Glomerular visceral epithelial cell (primary cell): ENCODE measurements around the gene ERBB4.
"Not testable (repeated sequence)": the region's sequence is repeated elsewhere in the genome, so short reads cannot be mapped to it uniquely, and the experiment has no call there.

Experiments used
- DNase-seq: peaks from one replicate; pipeline ENCODE4 v3.0.0-alpha.2; 2016; ENCODE audit errors: extremely low spot score

ERBB4 gene

GRCh38 chr2:212146416-212146815 lies 392.2 kb downstream of the ERBB4 start:
- DNase-seq: no peak

DNA sequence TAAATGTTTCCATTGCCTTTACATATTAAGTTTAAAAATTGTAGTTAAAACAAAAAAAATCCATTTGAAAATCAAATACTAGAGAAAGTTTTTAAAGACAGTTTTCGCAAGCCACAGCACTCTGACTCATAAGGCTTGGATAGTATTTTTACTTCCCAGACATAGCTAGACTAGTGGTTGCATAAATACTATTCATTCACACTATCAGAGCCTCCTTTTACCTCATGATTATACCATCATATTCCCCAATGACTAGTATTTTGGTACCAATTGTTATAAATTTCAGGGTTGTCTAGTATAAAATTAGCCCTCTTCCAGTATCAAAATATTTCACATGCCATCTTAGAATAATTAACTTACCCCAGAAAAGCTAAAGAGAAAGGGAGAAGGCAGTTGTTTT lies 393.5 kb downstream of the ERBB4 start:
- DNase-seq: peak; percentile 24

GRCh38 chr2:212142631-212143030 lies 396.0 kb downstream of the ERBB4 start:
- DNase-seq: no peak

- no peak for DNase-seq
Observed at GRCh38 chr2:212141499-212141898, 397.1 kb downstream of the ERBB4 start.

- no peak for DNase-seq
Observed at GRCh38 chr2:212136216-212136795, 402.3 kb downstream of the ERBB4 start.

DNA sequence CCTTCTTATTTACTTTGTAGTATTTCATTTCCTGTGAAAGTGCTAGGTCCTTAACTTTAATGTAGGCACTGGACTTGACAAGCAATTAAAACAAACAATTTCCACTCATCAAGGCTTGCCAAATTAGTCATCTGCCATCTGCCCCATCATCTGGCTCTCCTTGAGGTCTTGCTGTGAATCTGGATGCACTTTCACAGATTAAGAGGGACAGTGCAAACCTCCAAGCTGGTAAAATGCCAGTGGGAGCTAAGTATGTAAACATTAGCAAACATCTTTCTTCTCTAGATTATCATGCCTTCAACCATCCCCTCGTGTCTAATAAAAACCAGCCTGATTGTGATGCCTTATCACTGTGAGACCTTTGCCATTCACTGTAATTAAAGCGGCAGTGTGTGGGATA lies 402.9 kb downstream of the ERBB4 start:
- DNase-seq: no peak

DNA sequence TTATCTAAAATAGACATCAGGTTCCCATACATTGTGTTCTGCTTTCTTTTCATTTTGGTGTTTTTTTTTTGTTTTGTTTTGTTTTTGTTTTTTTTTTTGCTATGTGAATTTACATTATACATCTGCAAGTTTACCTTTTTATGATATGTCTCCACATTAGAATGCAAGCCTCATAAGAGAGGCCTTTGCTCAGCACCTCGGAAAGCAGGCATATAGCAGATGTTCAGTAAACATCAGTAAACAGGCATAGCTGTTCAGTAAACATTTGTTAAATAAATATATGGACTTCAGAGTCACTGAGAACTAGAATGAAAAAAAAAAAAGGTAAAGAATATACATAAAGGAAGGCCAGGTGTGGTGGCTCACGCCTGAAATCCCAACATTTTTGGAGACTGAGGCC lies 405.3 kb downstream of the ERBB4 start:
- no peak for DNase-seq

GRCh38 chr2:212124598-212124997 lies 414.0 kb downstream of the ERBB4 start:
- DNase-seq: no peak

- no peak for DNase-seq
Observed at GRCh38 chr2:212119591-212119990, 419.0 kb downstream of the ERBB4 start.

- no peak for DNase-seq
Observed at GRCh38 chr2:212117926-212118325, 420.7 kb downstream of the ERBB4 start.

- no peak for DNase-seq
Observed at GRCh38 chr2:212114489-212114888, 424.1 kb downstream of the ERBB4 start.

DNA sequence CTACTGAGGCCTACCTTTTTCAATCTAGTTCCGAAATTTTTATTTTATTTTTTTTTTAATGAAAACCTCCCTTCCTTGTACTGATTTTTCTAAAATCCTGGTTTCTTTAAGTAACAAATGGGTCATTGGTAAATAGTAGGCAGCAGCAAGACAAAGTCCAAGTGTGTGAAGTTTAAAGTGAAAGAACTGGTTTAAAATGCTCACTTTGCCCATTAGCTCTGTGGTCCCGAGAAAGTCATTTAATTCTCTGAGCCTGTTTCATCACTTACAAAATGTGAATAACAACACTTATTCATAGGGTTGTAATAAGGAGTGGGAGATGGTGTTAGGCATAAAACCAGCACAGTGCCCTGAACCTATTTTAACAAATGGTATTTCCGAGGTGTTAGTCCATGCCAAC lies 426.2 kb downstream of the ERBB4 start:
- no peak for DNase-seq

GRCh38 chr2:212109792-212110680 lies 428.6 kb downstream of the ERBB4 start:
- no peak for DNase-seq

DNA sequence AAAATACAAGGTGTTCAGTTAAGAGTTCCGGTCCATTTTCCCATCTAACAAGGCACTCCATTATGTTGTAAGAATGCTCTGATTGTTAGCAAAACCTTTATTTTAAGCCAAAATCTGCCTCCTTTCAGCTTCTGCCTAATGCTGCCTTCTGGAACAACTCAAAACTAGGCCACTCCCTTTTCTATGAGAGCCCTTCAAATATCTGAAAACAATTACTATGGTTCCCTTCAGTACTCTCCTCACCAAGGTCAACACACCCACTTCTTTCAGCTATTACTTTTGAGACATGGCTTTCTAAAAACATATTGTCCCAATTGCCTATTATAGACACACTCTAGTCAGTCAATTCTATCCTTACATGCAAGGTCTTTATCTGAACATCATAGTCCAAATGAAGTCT lies 429.4 kb downstream of the ERBB4 start:
- DNase-seq: no peak

DNA sequence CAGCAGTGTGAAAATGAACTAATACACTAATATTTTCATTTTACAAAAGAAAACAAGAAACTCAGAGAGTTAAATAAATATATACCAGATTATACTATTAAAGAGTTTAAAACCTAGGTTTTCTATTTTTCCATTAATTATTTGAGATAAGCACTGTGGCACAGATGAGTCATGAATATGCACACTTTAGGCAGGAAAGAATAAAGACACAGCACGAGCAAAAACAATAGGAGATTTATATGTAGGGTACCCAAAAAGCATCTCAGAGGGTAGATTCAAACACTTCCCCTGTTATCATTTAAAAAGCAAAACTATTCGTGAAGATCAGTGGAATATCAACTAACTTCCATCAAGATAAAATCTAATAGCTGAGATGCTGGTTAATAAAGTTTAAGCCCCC lies 430.6 kb downstream of the ERBB4 start:
- DNase-seq: no peak

GRCh38 chr2:212107014-212107413 lies 431.6 kb downstream of the ERBB4 start:
- no peak for DNase-seq

GRCh38 chr2:212106536-212106935 lies 432.1 kb downstream of the ERBB4 start:
- not testable (repeated sequence) for DNase-seq

DNA sequence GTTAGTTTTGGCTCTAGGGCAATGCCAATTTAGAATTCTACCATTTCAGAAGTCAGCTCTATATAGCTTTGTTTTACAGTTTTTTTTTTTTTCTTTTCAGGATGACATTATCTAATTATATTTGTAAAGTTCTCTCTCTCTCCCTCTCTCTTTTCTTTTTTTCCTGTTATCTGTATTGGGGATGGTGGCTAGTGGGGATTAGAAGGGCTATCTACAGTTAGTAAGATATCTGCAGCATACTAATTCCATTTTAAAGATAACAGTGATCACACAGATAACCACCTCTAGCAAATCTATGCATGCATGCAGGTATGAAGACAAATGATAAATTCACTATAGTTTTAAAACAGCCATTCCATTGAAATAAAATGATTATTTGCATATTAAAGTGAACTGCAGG lies 438.9 kb downstream of the ERBB4 start:
- no peak for DNase-seq

DNA sequence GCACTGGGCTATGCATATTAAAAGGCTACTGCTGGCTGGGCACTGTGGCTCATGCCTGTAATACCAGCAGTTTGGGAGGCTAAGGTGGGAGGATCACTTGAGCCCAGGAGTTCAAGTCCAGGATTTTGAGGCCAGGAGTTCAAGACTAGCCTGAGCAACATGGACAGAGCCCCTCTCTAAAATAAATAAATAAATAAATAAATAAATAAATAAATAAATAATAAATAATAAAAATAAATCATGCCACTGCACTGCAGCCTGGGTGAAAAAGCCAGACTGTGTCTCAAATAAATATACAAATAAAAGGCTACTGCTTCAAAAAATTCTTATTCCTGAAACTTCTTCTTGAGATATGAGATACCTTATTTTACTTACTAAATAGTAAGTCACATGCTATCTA lies 439.6 kb downstream of the ERBB4 start:
- no peak for DNase-seq

- DNase-seq: no peak
Observed at GRCh38 chr2:212097001-212097400, 441.6 kb downstream of the ERBB4 start.

DNA sequence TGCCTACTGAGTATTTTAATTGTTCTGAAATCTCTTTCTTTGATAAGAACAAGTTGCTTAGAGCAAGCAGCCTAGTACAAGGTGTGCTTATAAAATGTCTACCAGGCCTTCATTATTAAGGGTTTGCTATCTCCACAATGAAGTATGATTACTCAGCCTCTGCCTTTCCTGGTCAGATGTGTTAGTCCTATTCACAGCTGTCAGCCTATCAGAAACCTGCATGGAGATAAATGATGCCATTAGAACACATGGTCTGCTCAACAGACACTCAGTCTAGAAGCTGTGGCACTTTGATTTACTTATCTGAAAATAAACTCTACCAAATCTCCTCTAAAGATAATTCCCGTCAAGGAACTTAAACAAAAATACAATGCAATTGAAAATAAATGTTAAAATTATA lies 448.7 kb downstream of the ERBB4 start:
- DNase-seq: no peak

DNA sequence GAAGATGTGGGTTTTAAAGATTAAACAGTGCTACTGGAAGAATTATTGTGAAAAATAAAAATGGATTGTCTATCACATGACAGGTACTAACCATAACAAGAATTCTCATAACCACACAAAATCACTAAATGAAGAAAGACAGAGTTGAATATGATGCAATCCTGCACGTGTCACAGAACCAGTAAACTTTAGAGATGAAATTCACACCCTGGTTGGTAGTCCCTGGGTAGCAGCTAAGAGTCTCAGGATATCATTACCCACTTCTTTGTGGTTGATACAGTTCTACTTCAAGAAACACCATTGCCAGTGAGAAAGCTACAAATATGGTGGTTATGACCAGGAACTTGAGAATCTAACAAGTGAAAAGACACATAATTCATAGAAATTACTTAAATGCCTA lies 450.2 kb downstream of the ERBB4 start:
- DNase-seq: no peak

DNA sequence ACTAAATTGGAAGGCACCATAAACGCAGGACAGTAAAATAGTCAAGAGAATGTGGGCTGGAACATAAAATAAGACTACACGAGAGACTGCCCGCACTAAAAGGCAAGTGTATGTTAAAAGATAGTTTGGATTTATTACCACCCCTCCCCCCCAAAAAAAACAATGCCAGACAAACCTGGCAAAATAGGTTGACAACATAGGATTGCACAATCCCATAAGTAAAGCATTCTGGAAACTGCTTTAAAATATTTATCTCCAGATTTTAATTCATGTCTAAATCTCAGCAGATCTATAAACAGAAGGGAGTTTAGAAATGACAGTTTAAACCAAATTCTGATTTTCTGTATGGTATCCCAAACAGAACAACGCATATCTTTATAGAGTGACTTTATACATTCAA lies 455.1 kb downstream of the ERBB4 start:
- no peak for DNase-seq

DNA sequence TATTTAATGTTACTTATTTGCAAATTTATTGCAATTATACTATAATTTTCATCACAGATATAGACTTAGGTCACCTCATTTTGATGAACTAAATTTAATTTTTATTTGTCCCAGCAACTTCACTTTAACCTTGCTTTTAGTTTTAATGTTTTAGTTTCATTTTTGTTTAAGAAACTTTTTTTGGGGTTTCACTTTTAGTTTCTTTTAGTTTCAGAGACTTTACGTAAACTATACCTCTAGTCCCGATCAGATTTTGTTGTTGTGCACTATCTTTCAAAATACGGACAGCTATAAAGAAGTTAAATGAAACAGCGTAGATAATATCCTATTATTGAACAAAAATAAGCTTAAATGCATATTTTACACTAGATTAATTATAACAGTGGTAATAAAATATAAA lies 460.5 kb downstream of the ERBB4 start:
- DNase-seq: no peak
